OCI-LY3 (cell line): ENCODE measurements around the gene MOSPD3.

ENCODE experiments used
- H2AFZ ChIP-seq: fragments of 200-600, 300-600 bp; shearing (Covaris generic); 2 replicates; pipeline ENCODE4 v1.6.0; 2014; ENCODE audit warnings: antibody characterized with exemption, low read depth, low read length
- H3K27ac ChIP-seq: fragments of 200-600, 300-600 bp; sonication (generic); 2 replicates; pipeline ENCODE4 v1.5.1; 2014; ENCODE audit warnings: mild to moderate bottlenecking, low read length, moderate library complexity, mixed read lengths
- H3K27me3 ChIP-seq: fragments of 200-600, 300-600 bp; sonication (generic); 2 replicates; pipeline ENCODE4 v1.6.1; 2014; ENCODE audit warnings: low read depth, low read length, mixed read lengths
- H3K36me3 ChIP-seq: fragments of 200-600, 300-600 bp; sonication (generic); replicated peaks from 2 replicates; pipeline ENCODE3; 2014; ENCODE audit warnings: low read depth, low read length, mixed read lengths
- H3K4me1 ChIP-seq: fragments of 300-600, 200-600 bp; sonication (generic); 2 replicates; pipeline ENCODE4 v1.6.1; 2014; ENCODE audit warnings: low read length, mixed read lengths
- H3K4me2 ChIP-seq: fragments of 200-600, 300-600 bp; sonication (generic); 2 replicates; pipeline ENCODE4 v1.6.1; 2014; ENCODE audit warnings: low read length, mixed read lengths
- H3K4me3 ChIP-seq: fragments of 300-600, 200-600 bp; sonication (generic); 2 replicates; pipeline ENCODE4 v1.5.1; 2014; ENCODE audit warnings: antibody characterized with exemption, mild to moderate bottlenecking, low read length, moderate library complexity
- H3K79me2 ChIP-seq: fragments of 300-600, 200-600 bp; shearing (Covaris generic); 2 replicates; pipeline ENCODE4 v1.6.1; 2014; ENCODE audit warnings: mild to moderate bottlenecking, low read length, mixed read lengths
- H3K9ac ChIP-seq: fragments of 300-600, 200-600 bp; shearing (Covaris generic); 2 replicates; pipeline ENCODE4 v1.6.0; 2014; ENCODE audit warnings: mild to moderate bottlenecking, low read length, moderate library complexity
- H3K9me3 ChIP-seq: fragments of 200-600, 300-600 bp; shearing (Covaris generic); 2 replicates; pipeline ENCODE4 v1.6.1; 2014; ENCODE audit warnings: low read length, mixed read lengths; ENCODE audit not compliant: insufficient read depth
- H4K20me1 ChIP-seq: fragments of 200-600, 300-600 bp; sonication (generic); 2 replicates; pipeline ENCODE4 v1.6.1; 2016; ENCODE audit warnings: low read length, mixed read lengths; ENCODE audit not compliant: insufficient read depth
- EZH2phosphoT487 ChIP-seq: fragments of 200-600 bp; shearing (Covaris generic); IDR thresholded peaks from 2 replicates; pipeline ENCODE4 v1.6.1; 2018; ENCODE audit warnings: antibody characterized with exemption, mixed run types, low read depth
- TF ChIP-seq, protein P1 (sequence below): fragments of 200-600, 300-600 bp; sonication (generic); IDR thresholded peaks from 2 replicates; pipeline ENCODE4 v1.5.1; 2014; ENCODE audit warnings: antibody characterized with exemption, low read length, low read depth

MOSPD3 gene

DNA sequence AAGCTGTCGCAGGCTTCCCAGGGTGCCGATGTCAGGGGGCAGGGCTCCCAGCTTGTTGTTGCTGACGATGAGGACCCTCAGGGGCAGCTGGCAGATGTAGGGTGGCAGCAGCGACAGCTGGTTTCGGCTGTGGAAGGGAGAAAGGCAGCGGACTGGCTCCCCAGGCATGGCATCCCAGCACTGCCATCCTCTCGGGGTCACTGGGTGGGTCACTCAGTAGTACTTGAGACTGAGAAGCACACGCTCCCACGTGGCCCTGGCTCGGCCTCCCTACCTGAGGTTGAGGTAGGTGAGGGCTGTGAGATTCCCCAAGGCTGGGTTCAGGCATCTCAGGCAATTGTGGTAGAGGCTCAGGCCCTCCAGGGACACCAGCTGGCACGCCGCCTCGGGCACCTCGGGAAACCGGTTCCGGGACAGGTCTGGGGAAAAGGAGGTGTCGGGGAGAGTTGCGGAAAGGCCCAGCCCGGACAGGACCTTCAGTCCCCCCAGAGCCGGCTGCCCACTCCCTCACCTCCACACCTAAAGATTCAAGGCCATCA is 30.2 kb upstream of the MOSPD3 start:
- no peak overlapping the region for H2AFZ ChIP-seq
- peaks cover 23% of the 10 kb centered on the region for H3K4me1 ChIP-seq
- peaks cover 8% of the 10 kb centered on the region for H3K79me2 ChIP-seq
- H3K27ac ChIP-seq = no peak overlapping the region
- no peak for TF ChIP-seq EZH2phosphoT487
- TF ChIP-seq, protein P1, sequence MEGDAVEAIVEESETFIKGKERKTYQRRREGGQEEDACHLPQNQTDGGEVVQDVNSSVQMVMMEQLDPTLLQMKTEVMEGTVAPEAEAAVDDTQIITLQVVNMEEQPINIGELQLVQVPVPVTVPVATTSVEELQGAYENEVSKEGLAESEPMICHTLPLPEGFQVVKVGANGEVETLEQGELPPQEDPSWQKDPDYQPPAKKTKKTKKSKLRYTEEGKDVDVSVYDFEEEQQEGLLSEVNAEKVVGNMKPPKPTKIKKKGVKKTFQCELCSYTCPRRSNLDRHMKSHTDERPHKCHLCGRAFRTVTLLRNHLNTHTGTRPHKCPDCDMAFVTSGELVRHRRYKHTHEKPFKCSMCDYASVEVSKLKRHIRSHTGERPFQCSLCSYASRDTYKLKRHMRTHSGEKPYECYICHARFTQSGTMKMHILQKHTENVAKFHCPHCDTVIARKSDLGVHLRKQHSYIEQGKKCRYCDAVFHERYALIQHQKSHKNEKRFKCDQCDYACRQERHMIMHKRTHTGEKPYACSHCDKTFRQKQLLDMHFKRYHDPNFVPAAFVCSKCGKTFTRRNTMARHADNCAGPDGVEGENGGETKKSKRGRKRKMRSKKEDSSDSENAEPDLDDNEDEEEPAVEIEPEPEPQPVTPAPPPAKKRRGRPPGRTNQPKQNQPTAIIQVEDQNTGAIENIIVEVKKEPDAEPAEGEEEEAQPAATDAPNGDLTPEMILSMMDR = no peak
- peaks cover 18% of the 10 kb centered on the region for H3K36me3 ChIP-seq
- no peak overlapping the region for H3K4me2 ChIP-seq
- 0 out of 2 replicates have a peak, but pooled peaks cover 2% of the 10 kb centered on the region for H4K20me1 ChIP-seq
- no peaks in the 10 kb centered on the region for H3K9me3 ChIP-seq
- H3K27me3 ChIP-seq = no peaks in the 10 kb centered on the region
- H3K4me3 ChIP-seq = no peak overlapping the region
- H3K9ac ChIP-seq = no peak overlapping the region

DNA sequence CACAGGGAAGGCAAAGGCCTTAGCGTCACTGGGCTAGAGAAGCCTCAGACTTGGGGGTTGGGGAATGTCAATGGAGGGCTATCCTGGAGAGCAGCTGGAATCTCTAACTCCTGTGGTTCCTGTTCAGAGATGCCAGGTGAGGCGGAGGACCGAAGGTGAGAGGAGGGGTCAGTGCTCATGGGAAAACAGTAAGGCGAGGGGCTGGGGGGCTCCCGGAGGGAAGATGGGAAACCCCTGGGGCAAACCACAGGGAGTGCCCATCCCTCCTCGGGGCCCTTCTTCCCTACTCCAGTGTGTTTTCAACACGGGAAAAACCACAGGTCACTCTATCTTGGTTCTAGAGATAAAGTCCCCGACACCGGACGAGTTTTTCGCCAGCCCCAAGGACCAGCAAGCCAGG is 29.7 kb upstream of the MOSPD3 start:
- TF ChIP-seq, protein P1 = no peak
- TF ChIP-seq EZH2phosphoT487 = no peak
- Histone ChIP-seq H3K27ac (no peak overlapping the region), H3K9me3 (no peaks in the 10 kb centered on the region), H3K79me2 (peaks cover 8% of the 10 kb centered on the region), H3K27me3 (no peaks in the 10 kb centered on the region), H3K9ac (no peak overlapping the region), H2AFZ (no peak overlapping the region), H3K4me3 (no peak overlapping the region), H3K4me1 (peaks cover 24% of the 10 kb centered on the region), H4K20me1 (0 out of 2 replicates have a peak, but pooled peaks cover 2% of the 10 kb centered on the region), H3K4me2 (no peak overlapping the region), H3K36me3 (peaks cover 18% of the 10 kb centered on the region)

DNA sequence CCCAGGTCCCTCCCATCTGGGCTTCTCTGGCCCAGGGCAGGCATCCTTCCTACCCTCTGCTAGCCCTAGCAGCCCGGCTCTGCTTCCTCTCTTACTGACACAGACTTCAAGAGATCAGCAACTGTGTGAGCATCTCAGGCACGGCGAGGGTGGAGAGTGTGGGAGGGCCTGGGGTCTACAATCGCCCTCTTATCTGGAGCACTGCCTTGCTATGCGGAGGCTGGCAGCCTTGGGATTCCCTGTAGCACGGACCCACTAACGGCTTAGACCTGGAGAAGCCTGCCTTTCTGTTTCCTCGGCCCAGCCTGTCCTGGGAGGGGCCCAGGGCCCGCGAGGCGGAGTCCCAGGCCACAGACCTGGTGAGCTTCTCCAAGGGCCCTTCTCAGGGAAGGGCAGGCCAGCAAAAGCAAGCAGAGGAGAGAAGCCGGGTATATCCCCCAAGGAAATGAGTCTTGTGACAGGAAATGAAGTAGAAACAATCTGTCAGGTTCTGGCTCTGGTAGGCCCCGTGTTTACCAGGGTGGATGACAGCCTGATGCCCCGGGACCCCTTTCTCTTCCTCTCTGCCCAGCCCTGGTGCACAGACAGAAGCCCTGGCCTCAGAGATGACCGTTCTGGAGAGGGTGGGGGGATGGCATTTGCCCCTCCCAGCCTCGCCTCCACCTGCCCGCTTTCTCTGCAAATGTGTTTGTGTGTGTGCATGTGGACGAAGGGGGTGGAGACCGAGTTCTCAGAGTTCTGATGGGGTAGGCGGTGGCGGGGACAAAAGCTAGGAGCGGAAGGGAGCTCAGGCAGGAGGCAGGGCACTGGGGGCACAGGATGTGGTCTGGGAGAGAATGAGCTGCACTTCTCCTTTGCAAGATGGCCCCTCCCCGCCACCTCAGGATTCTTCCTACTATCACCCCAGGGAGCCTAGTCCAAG is 28.9 kb upstream of the MOSPD3 start:
- H3K9me3 ChIP-seq = no peaks in the 10 kb centered on the region
- H3K4me1 ChIP-seq = peaks cover 24% of the 10 kb centered on the region
- peak overlapping the region; percentile 59 for H3K27ac ChIP-seq
- H3K4me3 ChIP-seq = peak overlapping the region; percentile 86
- H3K27me3 ChIP-seq = no peaks in the 10 kb centered on the region
- peak overlapping the region; percentile 94 for H3K9ac ChIP-seq
- 0 out of 2 replicates have a peak, but pooled peaks cover 2% of the 10 kb centered on the region for H4K20me1 ChIP-seq
- no peak for TF ChIP-seq EZH2phosphoT487
- TF ChIP-seq, protein P1 = no peak
- H3K36me3 ChIP-seq = peaks cover 17% of the 10 kb centered on the region
- peaks cover 8% of the 10 kb centered on the region for H3K79me2 ChIP-seq
- H3K4me2 ChIP-seq = peak overlapping the region; percentile 96
- no peak overlapping the region; the same call in 1 of the 2 replicates for H2AFZ ChIP-seq

DNA sequence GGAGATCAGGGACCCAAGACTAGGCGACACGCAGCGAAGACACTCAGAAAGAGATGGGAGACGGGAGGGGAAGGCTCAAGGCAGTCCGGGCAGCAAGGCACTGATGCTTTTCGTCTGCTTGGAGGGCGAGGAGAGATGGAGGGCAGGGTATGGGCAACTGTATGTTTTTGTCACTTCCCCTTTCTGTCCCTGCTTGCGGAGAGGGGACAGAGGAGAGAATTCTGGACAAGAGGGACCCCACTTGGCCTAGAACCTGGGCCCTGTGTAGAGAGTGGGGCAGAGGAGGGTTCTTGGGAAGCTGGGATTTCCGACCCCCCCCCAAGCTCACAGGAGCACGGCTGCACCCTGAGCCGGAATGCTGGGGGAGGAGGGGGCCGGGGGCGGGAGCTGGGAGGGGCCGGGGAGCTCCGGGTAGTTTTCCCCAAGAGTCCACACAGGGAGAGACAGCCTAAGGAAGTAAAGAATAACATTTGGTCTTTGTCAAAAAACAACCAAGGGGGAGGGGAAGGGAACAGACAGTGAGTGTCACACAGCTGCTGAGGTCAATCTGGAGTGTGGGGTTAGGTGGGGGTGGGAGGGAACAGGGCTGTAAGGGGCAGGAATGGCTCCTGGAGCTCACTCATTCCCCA is 28.2 kb upstream of the MOSPD3 start:
- Histone ChIP-seq H3K79me2 (peaks cover 8% of the 10 kb centered on the region), H3K27ac (peak overlapping the region; percentile 59), H2AFZ (no peak overlapping the region; the same call in 1 of the 2 replicates), H4K20me1 (0 out of 2 replicates have a peak, but pooled peaks cover 2% of the 10 kb centered on the region), H3K9ac (peak overlapping the region; percentile 94), H3K4me1 (peaks cover 24% of the 10 kb centered on the region), H3K4me3 (peak overlapping the region; percentile 86), H3K36me3 (peaks cover 15% of the 10 kb centered on the region), H3K4me2 (peak overlapping the region; percentile 96), H3K9me3 (no peaks in the 10 kb centered on the region), H3K27me3 (0 out of 2 replicates have a peak, but pooled peaks cover under 1% of the 10 kb centered on the region)
- TF ChIP-seq, protein P1 = no peak
- no peak for TF ChIP-seq EZH2phosphoT487
